K562 (cell line): ENCODE data around the gene BAHD1. TPM values are rescaled to one million over a fixed set of nuclear protein-coding genes. Genes with fewer than 3 reads are reported as not detected.
A peak's percentile ranks its signal among the peaks of the same experiment; 100 is the strongest.

Experiments
- CTBP1 ChIP-seq: fragments of 450-650 bp; IDR thresholded peaks from 2 replicates; pipeline ENCODE4 v1.6.1; 2016; ENCODE audit warnings: borderline replicate concordance
- GTF2B ChIP-seq: IDR thresholded peaks from 2 replicates; pipeline ENCODE4 v1.6.1; 2011; ENCODE audit not compliant: insufficient read length; ENCODE audit errors: extremely low read depth
- HDGF ChIP-seq: fragments of 450-650 bp; IDR thresholded peaks from 2 replicates; pipeline ENCODE4 v1.6.1; 2016
- HLTF ChIP-seq: fragments of 450-650 bp; IDR thresholded peaks from 2 replicates; pipeline ENCODE4 v1.6.1; 2016
- KLF6 ChIP-seq: fragments of 250-450 bp; sonication (Bioruptor Pico); IDR thresholded peaks from 2 replicates; pipeline ENCODE4 v1.4.0; 2020; ENCODE audit warnings: mild to moderate bottlenecking, moderate library complexity, borderline replicate concordance
- MCM2 ChIP-seq: fragments of 450-650 bp; IDR thresholded peaks from 2 replicates; pipeline ENCODE4 v1.6.1; 2017; ENCODE audit warnings: low read depth, mild to moderate bottlenecking
- PHB ChIP-seq: fragments of 250-450 bp; sonication (Bioruptor Pico); IDR thresholded peaks from 2 replicates; pipeline ENCODE4 v1.5.0; 2021
- POLR2AphosphoS2 ChIP-seq: IDR thresholded peaks from 2 replicates; pipeline ENCODE4 v1.6.1; 2012; ENCODE audit warnings: low read length, improper control_type of control experiment
- RBM17 ChIP-seq: fragments of 200-400 bp; formaldehyde crosslinking; IDR thresholded peaks from 2 replicates; pipeline ENCODE4 v1.6.1; 2017; ENCODE audit warnings: low read depth, mild to moderate bottlenecking, low read length, borderline replicate concordance
- SMAD1 ChIP-seq: fragments of 150-350 bp; IDR thresholded peaks from 2 replicates; pipeline ENCODE4 v1.6.1; 2014; ENCODE audit warnings: low read length, low read depth; ENCODE audit not compliant: partially characterized antibody
- SP1 ChIP-seq: sonication (generic); formaldehyde crosslinking; IDR thresholded peaks from 2 replicates; pipeline ENCODE4 v1.8.1; 2022; ENCODE audit warnings: mild to moderate bottlenecking, missing genetic modification reagents
- TSC22D4 ChIP-seq: fragments of 450-650 bp; IDR thresholded peaks from 2 replicates; pipeline ENCODE4 v1.6.1; 2016; ENCODE audit warnings: missing genetic modification characterization, missing biosample characterization, control low read depth
- ZBTB1 ChIP-seq: sonication (generic); formaldehyde crosslinking; IDR thresholded peaks from 2 replicates; pipeline ENCODE4 v1.8.1; 2023; ENCODE audit warnings: missing genetic modification reagents, low read depth, mild to moderate bottlenecking, borderline replicate concordance
- ZBTB17 ChIP-seq: fragments of 450-650 bp; formaldehyde crosslinking; IDR thresholded peaks from 2 replicates; pipeline ENCODE4 v1.4.0; 2020; ENCODE audit warnings: mild to moderate bottlenecking
- ZFP36 ChIP-seq: fragments of 150-350 bp; IDR thresholded peaks from 2 replicates; pipeline ENCODE4 v1.6.1; 2018; ENCODE audit warnings: low read length, low read depth; ENCODE audit not compliant: partially characterized antibody
- ZNF3 ChIP-seq: fragments of 250-450 bp; sonication (Bioruptor Pico); IDR thresholded peaks from 2 replicates; pipeline ENCODE4 v1.5.0; 2021; ENCODE audit warnings: mild to moderate bottlenecking, moderate library complexity
- ZSCAN32 ChIP-seq: fragments of 450-650 bp; formaldehyde crosslinking; IDR thresholded peaks from 2 replicates; pipeline ENCODE4 v1.4.0; 2020; ENCODE audit warnings: mild to moderate bottlenecking, moderate library complexity
- polyA plus RNA-seq, 8 experiments: library from polyadenylated mRNA; depleted of rRNA in 4 of 8; stranded (reverse) in 5 of 8; unstranded in 3 of 8; fragments of >200 nt; fragmentation: Nextera tagmentation in 2 of 8; fragmentation: Illumina TruSeq in 1 of 8; extraction: Ambion mirVana in 2 of 8; extraction: Trizol in 1 of 8; gene quantifications; 2 replicates each; pipeline versions ENCODE4 v1.2.1 to v1.2.3, GENCODE V29; 2011 to 2014; ENCODE audit warnings: inconsistent platforms in 1 of 8, missing spikeins in 1 of 8
- total RNA-seq, 7 experiments: library from RNA; depleted of rRNA in 6 of 7; stranded (reverse); fragments of >200 nt in 6 of 7; fragmentation: Illumina TruSeq in 2 of 7; extraction: Trizol in 2 of 7; gene quantifications; 2 replicates each; pipeline versions ENCODE4 v1.2.1 to v1.2.3, GENCODE V29; 2011 to 2021; ENCODE audit warnings: low replicate concordance in 1 of 7
- TF ChIP-seq, protein P1 (sequence below): IDR thresholded peaks from 2 replicates; pipeline ENCODE4 v1.6.1; 2011; ENCODE audit warnings: borderline replicate concordance, low read depth, mild to moderate bottlenecking, moderate library complexity, low read length; ENCODE audit not compliant: insufficient read depth, poor library complexity, severe bottlenecking
- TF ChIP-seq, protein P2 (sequence below): fragments of 450-650 bp; formaldehyde crosslinking; IDR thresholded peaks from 2 replicates; pipeline ENCODE4 v1.4.0; 2022; ENCODE audit warnings: missing genetic modification characterization
- TF ChIP-seq, protein P3 (sequence below): sonication (generic); formaldehyde crosslinking; IDR thresholded peaks from 2 replicates; pipeline ENCODE4 v1.8.1; 2023; ENCODE audit warnings: mild to moderate bottlenecking, missing genetic modification reagents
- TF ChIP-seq, protein P4 (sequence below): fragments of 450-650 bp; formaldehyde crosslinking; IDR thresholded peaks from 2 replicates; pipeline ENCODE4 v1.4.0; 2020; ENCODE audit warnings: mild to moderate bottlenecking, mixed read lengths

Gene BAHD1
- total and polyA plus RNA-seq, 9 of the 15 experiments (the other 6 are each of a cell fraction or from before 2014, with no cell fraction given): 0.55 to 38.5 (median 11.5) TPM

DNA sequence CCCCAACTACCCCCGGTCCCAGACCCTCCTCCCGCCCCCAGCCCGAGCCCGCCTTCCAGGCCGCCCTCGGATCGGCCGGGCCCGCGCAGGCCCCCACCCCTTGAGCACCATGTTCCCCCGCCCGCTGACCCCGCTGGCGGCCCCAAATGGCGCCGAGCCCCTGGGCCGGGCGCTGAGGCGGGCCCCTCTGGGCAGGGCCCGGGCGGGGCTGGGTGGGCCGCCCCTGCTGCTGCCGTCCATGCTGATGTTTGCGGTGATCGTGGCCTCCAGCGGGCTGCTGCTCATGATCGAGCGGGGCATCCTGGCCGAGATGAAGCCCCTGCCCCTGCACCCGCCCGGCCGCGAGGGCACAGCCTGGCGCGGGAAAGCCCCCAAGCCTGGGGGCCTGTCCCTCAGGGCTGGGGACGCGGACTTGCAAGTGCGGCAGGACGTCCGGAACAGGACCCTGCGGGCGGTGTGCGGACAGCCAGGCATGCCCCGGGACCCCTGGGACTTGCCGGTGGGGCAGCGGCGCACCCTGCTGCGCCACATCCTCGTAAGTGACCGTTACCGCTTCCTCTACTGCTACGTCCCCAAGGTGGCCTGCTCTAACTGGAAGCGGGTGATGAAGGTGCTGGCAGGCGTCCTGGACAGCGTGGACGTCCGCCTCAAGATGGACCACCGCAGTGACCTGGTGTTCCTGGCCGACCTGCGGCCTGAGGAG is 30.5 kb downstream of the BAHD1 start (continued):
- TF ChIP-seq, protein P1, sequence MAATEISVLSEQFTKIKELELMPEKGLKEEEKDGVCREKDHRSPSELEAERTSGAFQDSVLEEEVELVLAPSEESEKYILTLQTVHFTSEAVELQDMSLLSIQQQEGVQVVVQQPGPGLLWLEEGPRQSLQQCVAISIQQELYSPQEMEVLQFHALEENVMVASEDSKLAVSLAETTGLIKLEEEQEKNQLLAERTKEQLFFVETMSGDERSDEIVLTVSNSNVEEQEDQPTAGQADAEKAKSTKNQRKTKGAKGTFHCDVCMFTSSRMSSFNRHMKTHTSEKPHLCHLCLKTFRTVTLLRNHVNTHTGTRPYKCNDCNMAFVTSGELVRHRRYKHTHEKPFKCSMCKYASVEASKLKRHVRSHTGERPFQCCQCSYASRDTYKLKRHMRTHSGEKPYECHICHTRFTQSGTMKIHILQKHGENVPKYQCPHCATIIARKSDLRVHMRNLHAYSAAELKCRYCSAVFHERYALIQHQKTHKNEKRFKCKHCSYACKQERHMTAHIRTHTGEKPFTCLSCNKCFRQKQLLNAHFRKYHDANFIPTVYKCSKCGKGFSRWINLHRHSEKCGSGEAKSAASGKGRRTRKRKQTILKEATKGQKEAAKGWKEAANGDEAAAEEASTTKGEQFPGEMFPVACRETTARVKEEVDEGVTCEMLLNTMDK: no peak
- no peak for TF ChIP-seq KLF6 (CRISPR knock-in tag)
- TF ChIP-seq HDGF: no peak
- TF ChIP-seq POLR2AphosphoS2: no peak
- TF ChIP-seq, protein P2, sequence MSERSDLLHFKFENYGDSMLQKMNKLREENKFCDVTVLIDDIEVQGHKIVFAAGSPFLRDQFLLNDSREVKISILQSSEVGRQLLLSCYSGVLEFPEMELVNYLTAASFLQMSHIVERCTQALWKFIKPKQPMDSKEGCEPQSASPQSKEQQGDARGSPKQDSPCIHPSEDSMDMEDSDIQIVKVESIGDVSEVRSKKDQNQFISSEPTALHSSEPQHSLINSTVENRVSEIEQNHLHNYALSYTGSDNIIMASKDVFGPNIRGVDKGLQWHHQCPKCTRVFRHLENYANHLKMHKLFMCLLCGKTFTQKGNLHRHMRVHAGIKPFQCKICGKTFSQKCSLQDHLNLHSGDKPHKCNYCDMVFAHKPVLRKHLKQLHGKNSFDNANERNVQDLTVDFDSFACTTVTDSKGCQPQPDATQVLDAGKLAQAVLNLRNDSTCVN: no peak
- no peak for TF ChIP-seq GTF2B
- no peak for TF ChIP-seq ZBTB17 (CRISPR knock-in tag)
- TF ChIP-seq, protein P3, sequence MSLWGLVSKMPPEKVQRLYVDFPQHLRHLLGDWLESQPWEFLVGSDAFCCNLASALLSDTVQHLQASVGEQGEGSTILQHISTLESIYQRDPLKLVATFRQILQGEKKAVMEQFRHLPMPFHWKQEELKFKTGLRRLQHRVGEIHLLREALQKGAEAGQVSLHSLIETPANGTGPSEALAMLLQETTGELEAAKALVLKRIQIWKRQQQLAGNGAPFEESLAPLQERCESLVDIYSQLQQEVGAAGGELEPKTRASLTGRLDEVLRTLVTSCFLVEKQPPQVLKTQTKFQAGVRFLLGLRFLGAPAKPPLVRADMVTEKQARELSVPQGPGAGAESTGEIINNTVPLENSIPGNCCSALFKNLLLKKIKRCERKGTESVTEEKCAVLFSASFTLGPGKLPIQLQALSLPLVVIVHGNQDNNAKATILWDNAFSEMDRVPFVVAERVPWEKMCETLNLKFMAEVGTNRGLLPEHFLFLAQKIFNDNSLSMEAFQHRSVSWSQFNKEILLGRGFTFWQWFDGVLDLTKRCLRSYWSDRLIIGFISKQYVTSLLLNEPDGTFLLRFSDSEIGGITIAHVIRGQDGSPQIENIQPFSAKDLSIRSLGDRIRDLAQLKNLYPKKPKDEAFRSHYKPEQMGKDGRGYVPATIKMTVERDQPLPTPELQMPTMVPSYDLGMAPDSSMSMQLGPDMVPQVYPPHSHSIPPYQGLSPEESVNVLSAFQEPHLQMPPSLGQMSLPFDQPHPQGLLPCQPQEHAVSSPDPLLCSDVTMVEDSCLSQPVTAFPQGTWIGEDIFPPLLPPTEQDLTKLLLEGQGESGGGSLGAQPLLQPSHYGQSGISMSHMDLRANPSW (CRISPR knock-in tag): no peak
- no peak for TF ChIP-seq RBM17
- TF ChIP-seq PHB (CRISPR knock-in tag): no peak
- peak; percentile 60; the same call in 1 of the 2 replicates for TF ChIP-seq CTBP1
- no peak for TF ChIP-seq MCM2
- no peak for TF ChIP-seq ZSCAN32 (CRISPR knock-in tag)
- TF ChIP-seq TSC22D4: no peak
- no peak for TF ChIP-seq ZNF3 (CRISPR knock-in tag)
- no peak for TF ChIP-seq SMAD1
- TF ChIP-seq SP1 (CRISPR knock-in tag): 0 out of 2 replicates have a peak, but pooled peaks have one; percentile 23
- TF ChIP-seq ZFP36: no peak
- TF ChIP-seq, protein P4, sequence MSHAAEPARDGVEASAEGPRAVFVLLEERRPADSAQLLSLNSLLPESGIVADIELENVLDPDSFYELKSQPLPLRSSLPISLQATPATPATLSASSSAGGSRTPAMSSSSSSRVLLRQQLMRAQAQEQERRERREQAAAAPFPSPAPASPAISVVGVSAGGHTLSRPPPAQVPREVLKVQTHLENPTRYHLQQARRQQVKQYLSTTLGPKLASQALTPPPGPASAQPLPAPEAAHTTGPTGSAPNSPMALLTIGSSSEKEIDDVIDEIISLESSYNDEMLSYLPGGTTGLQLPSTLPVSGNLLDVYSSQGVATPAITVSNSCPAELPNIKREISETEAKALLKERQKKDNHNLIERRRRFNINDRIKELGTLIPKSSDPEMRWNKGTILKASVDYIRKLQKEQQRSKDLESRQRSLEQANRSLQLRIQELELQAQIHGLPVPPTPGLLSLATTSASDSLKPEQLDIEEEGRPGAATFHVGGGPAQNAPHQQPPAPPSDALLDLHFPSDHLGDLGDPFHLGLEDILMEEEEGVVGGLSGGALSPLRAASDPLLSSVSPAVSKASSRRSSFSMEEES (CRISPR knock-in tag): no peak
- TF ChIP-seq HLTF: no peak
- 0 out of 2 replicates have a peak, but pooled peaks have one; percentile 21 for TF ChIP-seq ZBTB1 (CRISPR knock-in tag)
